Measurements from ENCODE around the gene PSME1. TPM values are rescaled to one million over a fixed set of nuclear protein-coding genes. Genes with fewer than 3 reads are reported as not detected.

PSME1 gene
- total and polyA plus RNA-seq, 2 of the 13 experiments (the other 11 are each of a cell fraction or from before 2014, with no cell fraction given) = 159 to 608 TPM

GRCh38 chr14:24098927-24099813 lies 36.8 kb upstream of the PSME1 start (continued):
- TF ChIP-seq POLR2AphosphoS5 (IDR thresholded peaks at IDR 0.05; ENCODE audit: low read depth, low read length) (peak; percentile 44), UBTF (CRISPR knock-in tag; IDR thresholded peaks at IDR 0.05) (peak; percentile 18; the same call in 1 of the 2 replicates), SOX6 (IDR thresholded peaks at IDR 0.05) (no peak), SOX6 (CRISPR knock-in tag; IDR thresholded peaks at IDR 0.05) (0 out of 2 replicates have a peak, but pooled peaks have one; percentile 14), JUNB (CRISPR knock-in tag; IDR thresholded peaks at IDR 0.05; ENCODE audit: borderline replicate concordance) (no peak), TRIM24 (CRISPR knock-in tag; IDR thresholded peaks at IDR 0.05) (no peak), REL (CRISPR knock-in tag; conservative IDR thresholded peaks at IDR 0.05) (no peak), ZSCAN29 (CRISPR knock-in tag; conservative IDR thresholded peaks at IDR 0.05) (no peak), MYC (CRISPR knock-in tag; IDR thresholded peaks at IDR 0.05; ENCODE audit: borderline replicate concordance) (0 out of 2 replicates have a peak, but pooled peaks have one; percentile 35), KDM4B (CRISPR knock-in tag; IDR thresholded peaks at IDR 0.05) (peak; percentile 8; the same call in 1 of the 2 replicates), RXRA (CRISPR knock-in tag; IDR thresholded peaks at IDR 0.05) (peak; percentile 15; the same call in 1 of the 2 replicates), ZUFSP (CRISPR knock-in tag; IDR thresholded peaks at IDR 0.05; ENCODE audit: borderline replicate concordance) (no peak), ZNF274 (CRISPR knock-in tag; IDR thresholded peaks at IDR 0.05) (0 out of 2 replicates have a peak, but pooled peaks have one; percentile 12), MXD1 (CRISPR knock-in tag; IDR thresholded peaks at IDR 0.05) (0 out of 2 replicates have a peak, but pooled peaks have one; percentile 34), ZFY (CRISPR knock-in tag; IDR thresholded peaks at IDR 0.05) (peak; percentile 26; the same call in 1 of the 2 replicates), MTF2 (CRISPR knock-in tag; IDR thresholded peaks at IDR 0.05; ENCODE audit: borderline replicate concordance) (no peak), FOSL2 (CRISPR knock-in tag; IDR thresholded peaks at IDR 0.05) (no peak), ZNF34 (CRISPR knock-in tag; IDR thresholded peaks at IDR 0.05; ENCODE audit: borderline replicate concordance) (no peak), ZNF75D (CRISPR knock-in tag; IDR thresholded peaks at IDR 0.05; ENCODE audit: borderline replicate concordance) (no peak), GABPB1 (CRISPR knock-in tag; IDR thresholded peaks at IDR 0.05) (peak; percentile 47; the same call in 1 of the 2 replicates), ZNF275 (CRISPR knock-in tag; IDR thresholded peaks at IDR 0.05; ENCODE audit: borderline replicate concordance) (peak; percentile 53; the same call in 1 of the 2 replicates), ZMAT5 (CRISPR knock-in tag; IDR thresholded peaks at IDR 0.05; ENCODE audit: borderline replicate concordance, low read depth) (no peak), PITX1 (CRISPR knock-in tag; IDR thresholded peaks at IDR 0.05) (0 out of 2 replicates have a peak, but pooled peaks have one; percentile 5)

Measured in HepG2 (cell line).